NB4 (cell line): ENCODE data around the gene INPP5B.

Source experiments
- CTCF ChIP-seq: IDR thresholded peaks from one replicate; pipeline ENCODE4 v1.5.1; 2012; ENCODE audit warnings: low read depth, low read length
- MYC ChIP-seq: IDR thresholded peaks from 2 replicates; pipeline ENCODE4 v1.6.1; 2011; ENCODE audit warnings: low read depth, low read length
- POLR2A ChIP-seq: IDR thresholded peaks from 2 replicates; pipeline ENCODE4 v1.6.1; 2011; ENCODE audit warnings: mild to moderate bottlenecking; ENCODE audit not compliant: insufficient read length; ENCODE audit errors: extremely low read depth
- TF ChIP-seq, protein P1 (sequence below): IDR thresholded peaks from 2 replicates; pipeline ENCODE4 v1.6.1; 2011; ENCODE audit warnings: low read depth, low read length

DNA sequence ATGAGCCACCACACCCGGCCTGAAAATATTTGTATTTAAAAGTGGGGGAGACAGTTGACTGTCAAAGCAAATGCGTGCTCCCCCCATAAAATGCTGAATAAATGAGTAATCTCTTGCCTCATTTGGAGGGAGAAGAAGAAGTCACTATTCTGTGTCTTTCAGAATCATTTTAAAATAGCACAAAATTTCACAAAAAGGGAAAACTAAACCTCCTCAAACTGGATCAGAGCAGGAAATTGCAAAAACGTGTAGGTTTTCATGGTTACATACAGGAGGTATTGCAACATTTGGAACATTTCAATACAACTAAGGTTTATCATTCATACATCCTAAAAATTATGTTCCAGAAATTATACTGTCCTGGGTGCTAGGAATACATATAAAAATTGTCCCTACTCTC, 101.1 kb downstream of the INPP5B start:
- TF ChIP-seq CTCF (no peak), POLR2A (no peak), MYC (0 out of 2 replicates have a peak, but pooled peaks have one; percentile 30)
- TF ChIP-seq, protein P1, sequence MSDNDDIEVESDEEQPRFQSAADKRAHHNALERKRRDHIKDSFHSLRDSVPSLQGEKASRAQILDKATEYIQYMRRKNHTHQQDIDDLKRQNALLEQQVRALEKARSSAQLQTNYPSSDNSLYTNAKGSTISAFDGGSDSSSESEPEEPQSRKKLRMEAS: peak; percentile 41; the same call in 1 of the 2 replicates
